ENCODE data around the gene ALKBH7. TPM values are rescaled to one million over a fixed set of nuclear protein-coding genes. Genes with fewer than 3 reads are reported as not detected.
"Not testable (repeated sequence)": the region's sequence is repeated elsewhere in the genome, so short reads cannot be mapped to it uniquely, and the experiment has no call there.

The ALKBH7 gene
- total and polyA plus RNA-seq, 10 of the 15 experiments (the other 5 are each of a cell fraction or from before 2014, with no cell fraction given) = 0.31 to 82.5 (median 37.6) TPM

DNA sequence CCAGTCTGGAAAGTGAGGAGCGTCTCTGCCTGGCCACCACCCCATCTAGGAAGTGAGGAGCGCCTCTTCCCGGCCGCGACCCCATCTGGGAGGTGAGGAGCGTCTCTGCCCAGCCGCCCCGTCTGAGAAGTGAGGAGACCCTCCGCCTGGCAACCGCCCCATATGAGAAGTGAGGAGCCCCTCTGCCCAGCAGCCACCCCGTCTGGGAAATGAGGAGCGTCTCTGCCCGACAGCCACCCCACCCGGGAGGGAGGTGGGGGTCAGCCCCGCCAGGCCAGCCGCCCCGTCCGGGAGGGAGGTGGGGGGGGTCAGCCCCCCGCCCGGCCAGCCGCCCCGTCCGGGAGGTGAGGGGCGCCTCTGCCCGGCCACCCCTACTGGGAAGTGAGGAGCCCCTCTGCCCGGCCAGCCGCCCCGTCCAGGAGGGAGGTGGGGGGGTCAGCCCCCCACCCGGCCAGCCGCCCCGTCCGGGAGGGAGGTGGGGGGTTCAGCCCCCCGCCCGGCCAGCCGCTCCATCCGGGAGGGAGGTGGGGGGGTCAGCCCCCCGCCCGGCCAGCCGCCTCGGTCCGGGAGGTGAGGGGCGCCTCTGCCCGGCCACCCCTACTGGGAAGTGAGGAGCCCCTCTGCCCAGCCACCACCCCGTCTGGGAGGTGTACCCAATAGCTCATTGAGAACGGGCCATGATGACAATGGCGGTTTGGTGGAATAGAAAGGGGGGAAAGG lies 17.1 kb upstream of the ALKBH7 start:
- H4K20me1 ChIP-seq (ENCODE audit: control insufficient read depth, insufficient read depth); H3K27ac ChIP-seq (ENCODE audit: control insufficient read depth, insufficient read depth); BruUV-seq (replicated peaks); H3K4me1 ChIP-seq (ENCODE audit: control insufficient read depth, insufficient read depth, low read length); H3K9me3 ChIP-seq (replicated peaks; ENCODE audit: control insufficient read depth, insufficient read depth, low read length); H3K4me3 ChIP-seq; H3K4me2 ChIP-seq (ENCODE audit: control insufficient read depth, insufficient read depth); ATAC-seq; H3K9ac ChIP-seq (ENCODE audit: control insufficient read depth, insufficient read depth, low read length); DNase-seq (ENCODE audit: low read depth, low spot score); RAD21 ChIA-PET (ENCODE audit: unreplicated experiment); H3K79me2 ChIP-seq (ENCODE audit: control insufficient read depth, insufficient read depth, low read length); SMC1A ChIA-PET (ENCODE audit: uncharacterized antibody, unreplicated experiment); FAIRE-seq; intact Hi-C loops (cut with micrococcal nuclease; ENCODE audit: unreplicated experiment); POLR2A ChIA-PET; H2AFZ ChIP-seq (ENCODE audit: control insufficient read depth, low read depth, low read length); H3K36me3 ChIP-seq (ENCODE audit: control insufficient read depth in 2 of 2, insufficient read depth in 2 of 2, low read length in 1 of 2); in situ Hi-C loops (cut with MboI); H3K27me3 ChIP-seq (replicated peaks in 1 of 2; ENCODE audit: control insufficient read depth in 2 of 2, insufficient read depth in 2 of 2, low read length in 1 of 2): not testable (repeated sequence)
- 77% methylated on average over 24 of the region's 46 CpGs for WGBS (ENCODE audit: insufficient coverage, insufficient replicate concordance, low lambda C conversion rate, missing lambda C conversion rate)
- CTCF ChIA-PET = interaction anchor here (1.3 kb wide), 1 partner anchor 38 kb away, joined by 4 read pairs; no protein-coding TSS in a partner anchor

DNA sequence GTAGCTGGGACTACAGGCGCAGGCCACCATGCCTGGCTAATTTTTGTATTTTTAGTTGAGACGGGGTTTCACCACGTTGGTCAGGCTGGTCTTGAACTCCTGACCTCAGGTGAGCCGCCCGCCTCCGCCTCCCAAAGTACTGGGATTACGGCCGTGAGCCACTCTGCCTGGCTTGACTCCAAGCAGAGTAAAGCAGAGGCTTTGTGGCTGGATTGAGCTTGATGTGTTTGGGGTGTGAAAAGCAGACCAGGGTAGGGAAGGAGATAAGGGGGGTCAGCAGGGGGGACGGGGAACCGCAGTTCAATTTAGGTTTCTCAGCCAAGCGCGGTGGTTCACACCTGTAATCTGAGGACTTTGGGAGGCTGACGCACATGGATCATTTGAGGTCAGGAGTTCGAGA lies 15.4 kb upstream of the ALKBH7 start:
- POLR2A ChIA-PET = interaction anchor here (0.6 to 0.7 kb wide), 3 partner anchors 115 to 306 kb away, joined by 3 to 6 read pairs (median 3); no protein-coding TSS in a partner anchor
- TF ChIP-seq, protein P1, sequence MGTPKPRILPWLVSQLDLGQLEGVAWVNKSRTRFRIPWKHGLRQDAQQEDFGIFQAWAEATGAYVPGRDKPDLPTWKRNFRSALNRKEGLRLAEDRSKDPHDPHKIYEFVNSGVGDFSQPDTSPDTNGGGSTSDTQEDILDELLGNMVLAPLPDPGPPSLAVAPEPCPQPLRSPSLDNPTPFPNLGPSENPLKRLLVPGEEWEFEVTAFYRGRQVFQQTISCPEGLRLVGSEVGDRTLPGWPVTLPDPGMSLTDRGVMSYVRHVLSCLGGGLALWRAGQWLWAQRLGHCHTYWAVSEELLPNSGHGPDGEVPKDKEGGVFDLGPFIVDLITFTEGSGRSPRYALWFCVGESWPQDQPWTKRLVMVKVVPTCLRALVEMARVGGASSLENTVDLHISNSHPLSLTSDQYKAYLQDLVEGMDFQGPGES (IDR thresholded peaks at IDR 0.05) = no peak
- no peak for TF ChIP-seq TARDBP (IDR thresholded peaks at IDR 0.05; ENCODE audit: borderline replicate concordance)
- TF ChIP-seq HDAC6 (IDR thresholded peaks at IDR 0.05; ENCODE audit: unreplicated experiment) = no peak
- TF ChIP-seq, protein P2, sequence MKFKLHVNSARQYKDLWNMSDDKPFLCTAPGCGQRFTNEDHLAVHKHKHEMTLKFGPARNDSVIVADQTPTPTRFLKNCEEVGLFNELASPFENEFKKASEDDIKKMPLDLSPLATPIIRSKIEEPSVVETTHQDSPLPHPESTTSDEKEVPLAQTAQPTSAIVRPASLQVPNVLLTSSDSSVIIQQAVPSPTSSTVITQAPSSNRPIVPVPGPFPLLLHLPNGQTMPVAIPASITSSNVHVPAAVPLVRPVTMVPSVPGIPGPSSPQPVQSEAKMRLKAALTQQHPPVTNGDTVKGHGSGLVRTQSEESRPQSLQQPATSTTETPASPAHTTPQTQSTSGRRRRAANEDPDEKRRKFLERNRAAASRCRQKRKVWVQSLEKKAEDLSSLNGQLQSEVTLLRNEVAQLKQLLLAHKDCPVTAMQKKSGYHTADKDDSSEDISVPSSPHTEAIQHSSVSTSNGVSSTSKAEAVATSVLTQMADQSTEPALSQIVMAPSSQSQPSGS (IDR thresholded peaks at IDR 0.05; ENCODE audit: low read length) = no peak
- TF ChIP-seq, protein P3, sequence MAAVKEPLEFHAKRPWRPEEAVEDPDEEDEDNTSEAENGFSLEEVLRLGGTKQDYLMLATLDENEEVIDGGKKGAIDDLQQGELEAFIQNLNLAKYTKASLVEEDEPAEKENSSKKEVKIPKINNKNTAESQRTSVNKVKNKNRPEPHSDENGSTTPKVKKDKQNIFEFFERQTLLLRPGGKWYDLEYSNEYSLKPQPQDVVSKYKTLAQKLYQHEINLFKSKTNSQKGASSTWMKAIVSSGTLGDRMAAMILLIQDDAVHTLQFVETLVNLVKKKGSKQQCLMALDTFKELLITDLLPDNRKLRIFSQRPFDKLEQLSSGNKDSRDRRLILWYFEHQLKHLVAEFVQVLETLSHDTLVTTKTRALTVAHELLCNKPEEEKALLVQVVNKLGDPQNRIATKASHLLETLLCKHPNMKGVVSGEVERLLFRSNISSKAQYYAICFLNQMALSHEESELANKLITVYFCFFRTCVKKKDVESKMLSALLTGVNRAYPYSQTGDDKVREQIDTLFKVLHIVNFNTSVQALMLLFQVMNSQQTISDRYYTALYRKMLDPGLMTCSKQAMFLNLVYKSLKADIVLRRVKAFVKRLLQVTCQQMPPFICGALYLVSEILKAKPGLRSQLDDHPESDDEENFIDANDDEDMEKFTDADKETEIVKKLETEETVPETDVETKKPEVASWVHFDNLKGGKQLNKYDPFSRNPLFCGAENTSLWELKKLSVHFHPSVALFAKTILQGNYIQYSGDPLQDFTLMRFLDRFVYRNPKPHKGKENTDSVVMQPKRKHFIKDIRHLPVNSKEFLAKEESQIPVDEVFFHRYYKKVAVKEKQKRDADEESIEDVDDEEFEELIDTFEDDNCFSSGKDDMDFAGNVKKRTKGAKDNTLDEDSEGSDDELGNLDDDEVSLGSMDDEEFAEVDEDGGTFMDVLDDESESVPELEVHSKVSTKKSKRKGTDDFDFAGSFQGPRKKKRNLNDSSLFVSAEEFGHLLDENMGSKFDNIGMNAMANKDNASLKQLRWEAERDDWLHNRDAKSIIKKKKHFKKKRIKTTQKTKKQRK (IDR thresholded peaks at IDR 0.05; ENCODE audit: low read depth, low read length) = no peak
- TF ChIP-seq HDGF (IDR thresholded peaks at IDR 0.05) = no peak
- TF ChIP-seq RAD21 (IDR thresholded peaks at IDR 0.05; ENCODE audit: insufficient read depth, low read depth, low read length) = no peak
- TF ChIP-seq ASH2L (IDR thresholded peaks at IDR 0.05; ENCODE audit: borderline replicate concordance, low read depth) = no peak
- TF ChIP-seq MTA3 (IDR thresholded peaks at IDR 0.05; ENCODE audit: borderline replicate concordance, low read length) = no peak

More for the DNA sequence above, 15.4 kb upstream of the ALKBH7 start:
- H3K36me3 ChIP-seq (ENCODE audit: control insufficient read depth in 2 of 2, insufficient read depth in 2 of 2, low read length in 1 of 2) = no peaks in the 10 kb centered on the region
- no peaks in the 10 kb centered on the region; the same call in 2 of the 3 replicates for H3K9me3 ChIP-seq (replicated peaks; ENCODE audit: control insufficient read depth, insufficient read depth, low read length)
- H2AFZ ChIP-seq (ENCODE audit: control insufficient read depth, low read depth, low read length) = no peak overlapping the region
- no peak overlapping the region for H3K9ac ChIP-seq (ENCODE audit: control insufficient read depth, insufficient read depth, low read length)
- intact Hi-C loops (cut with micrococcal nuclease; ENCODE audit: unreplicated experiment) = no loop called here
- H3K4me2 ChIP-seq (ENCODE audit: control insufficient read depth, insufficient read depth) = no peak overlapping the region
- FAIRE-seq (no peak), DNase-seq (ENCODE audit: low read depth, low spot score) (no peak), ATAC-seq (no peak)
- in situ Hi-C loops (cut with MboI) = no loop called here
- no peak overlapping the region for H3K27ac ChIP-seq (ENCODE audit: control insufficient read depth, insufficient read depth)
- H3K79me2 ChIP-seq (ENCODE audit: control insufficient read depth, insufficient read depth, low read length) = peaks cover 8% of the 10 kb centered on the region
- WGBS (ENCODE audit: insufficient coverage, insufficient replicate concordance, low lambda C conversion rate, missing lambda C conversion rate) = 70% methylated on average over 14 of the region's 14 CpGs
- ChIA-PET CTCF (interaction anchor here (1.1 kb wide), 1 partner anchor 231 kb away, joined by 3 read pairs; no protein-coding TSS in a partner anchor), RAD21 (ENCODE audit: unreplicated experiment) (interaction anchor here (1.0 kb wide), 1 partner anchor 371 kb away, joined by 4 read pairs; no protein-coding TSS in a partner anchor), SMC1A (ENCODE audit: uncharacterized antibody, unreplicated experiment) (no interaction called here)
- H3K4me3 ChIP-seq = no peak overlapping the region
- no TSS peak for BruUV-seq (replicated peaks)
- no peaks in the 10 kb centered on the region for H3K27me3 ChIP-seq (replicated peaks in 1 of 2; ENCODE audit: control insufficient read depth in 2 of 2, insufficient read depth in 2 of 2, low read length in 1 of 2)
- no peaks in the 10 kb centered on the region for H3K4me1 ChIP-seq (ENCODE audit: control insufficient read depth, insufficient read depth, low read length)
- H4K20me1 ChIP-seq (ENCODE audit: control insufficient read depth, insufficient read depth) = no peaks in the 10 kb centered on the region

Measured in GM12878 (cell line).